Glutamatergic neuron (in vitro differentiated cells): ENCODE data around the gene HS2ST1. TPM values are rescaled to one million over a fixed set of nuclear protein-coding genes. Genes with fewer than 3 reads are reported as not detected.
A peak's percentile ranks its signal among the peaks of the same experiment; 100 is the strongest.

Source experiments
- DNase-seq: peaks from one replicate; pipeline ENCODE4 v3.0.0; 2022
- H3K27ac Mint-ChIP-seq: one replicate; pipeline ENCODE4 v1.8.0; 2020; ENCODE audit warnings: mild to moderate bottlenecking, mixed read lengths, inconsistent platforms; ENCODE audit not compliant: unreplicated experiment
- H3K27me3 Mint-ChIP-seq: one replicate; pipeline ENCODE4 v1.8.0; 2020; ENCODE audit warnings: mild to moderate bottlenecking, moderate library complexity, mixed read lengths, inconsistent platforms; ENCODE audit not compliant: unreplicated experiment
- H3K36me3 Mint-ChIP-seq: one replicate; pipeline ENCODE4 v1.8.0; 2020; ENCODE audit warnings: mild to moderate bottlenecking, mixed read lengths, inconsistent platforms; ENCODE audit not compliant: unreplicated experiment
- H3K4me1 Mint-ChIP-seq: one replicate; pipeline ENCODE4 v1.8.0; 2020; ENCODE audit warnings: mild to moderate bottlenecking, low read depth, mixed read lengths, inconsistent platforms; ENCODE audit not compliant: unreplicated experiment
- H3K4me3 Mint-ChIP-seq: one replicate; pipeline ENCODE4 v1.8.0; 2020; ENCODE audit warnings: mild to moderate bottlenecking, mixed read lengths, inconsistent platforms; ENCODE audit not compliant: unreplicated experiment
- H3K9me3 Mint-ChIP-seq: one replicate; pipeline ENCODE4 v1.8.0; 2020; ENCODE audit warnings: mild to moderate bottlenecking, moderate library complexity, mixed read lengths, inconsistent platforms; ENCODE audit not compliant: unreplicated experiment
- total RNA-seq: library from RNA; stranded (reverse); fragmentation: NEBNext Ultra II Directional; extraction: Animal tissue kit (Norgen Biotek cat#: 25700); gene quantifications from one replicate; pipeline ENCODE4 v1.2.1, GENCODE V29; 2021; ENCODE audit not compliant: unreplicated experiment
- TF ChIP-seq, protein P1 (sequence below): fragments of 200-600 bp; sonication (generic); IDR thresholded peaks from one replicate; pipeline ENCODE4 v1.5.0; 2021; ENCODE audit not compliant: partially characterized antibody, unreplicated experiment

Gene HS2ST1
- total RNA-seq, 1 donor from 2014 or later = 12.9 TPM

GRCh38 chr1:87074001-87074795 lies 159.8 kb downstream of the HS2ST1 start:
- H3K27me3 Mint-ChIP-seq = no peaks in the 10 kb centered on the region
- no peak overlapping the region for H3K27ac Mint-ChIP-seq
- H3K4me1 Mint-ChIP-seq = no peaks in the 10 kb centered on the region
- no peaks in the 10 kb centered on the region for H3K36me3 Mint-ChIP-seq
- no peak for DNase-seq
- H3K4me3 Mint-ChIP-seq = no peak overlapping the region
- TF ChIP-seq, protein P1, sequence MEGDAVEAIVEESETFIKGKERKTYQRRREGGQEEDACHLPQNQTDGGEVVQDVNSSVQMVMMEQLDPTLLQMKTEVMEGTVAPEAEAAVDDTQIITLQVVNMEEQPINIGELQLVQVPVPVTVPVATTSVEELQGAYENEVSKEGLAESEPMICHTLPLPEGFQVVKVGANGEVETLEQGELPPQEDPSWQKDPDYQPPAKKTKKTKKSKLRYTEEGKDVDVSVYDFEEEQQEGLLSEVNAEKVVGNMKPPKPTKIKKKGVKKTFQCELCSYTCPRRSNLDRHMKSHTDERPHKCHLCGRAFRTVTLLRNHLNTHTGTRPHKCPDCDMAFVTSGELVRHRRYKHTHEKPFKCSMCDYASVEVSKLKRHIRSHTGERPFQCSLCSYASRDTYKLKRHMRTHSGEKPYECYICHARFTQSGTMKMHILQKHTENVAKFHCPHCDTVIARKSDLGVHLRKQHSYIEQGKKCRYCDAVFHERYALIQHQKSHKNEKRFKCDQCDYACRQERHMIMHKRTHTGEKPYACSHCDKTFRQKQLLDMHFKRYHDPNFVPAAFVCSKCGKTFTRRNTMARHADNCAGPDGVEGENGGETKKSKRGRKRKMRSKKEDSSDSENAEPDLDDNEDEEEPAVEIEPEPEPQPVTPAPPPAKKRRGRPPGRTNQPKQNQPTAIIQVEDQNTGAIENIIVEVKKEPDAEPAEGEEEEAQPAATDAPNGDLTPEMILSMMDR = no peak
- H3K9me3 Mint-ChIP-seq = no peaks in the 10 kb centered on the region

- Mint-ChIP-seq H3K27ac (no peak overlapping the region), H3K4me1 (no peaks in the 10 kb centered on the region), H3K4me3 (no peak overlapping the region), H3K36me3 (no peaks in the 10 kb centered on the region), H3K9me3 (no peaks in the 10 kb centered on the region), H3K27me3 (no peaks in the 10 kb centered on the region)
- TF ChIP-seq, protein P1 = no peak
- no peak for DNase-seq
Observed at GRCh38 chr1:87077959-87078639, 163.7 kb downstream of the HS2ST1 start.

GRCh38 chr1:87084244-87084836 lies 169.9 kb downstream of the HS2ST1 start:
- TF ChIP-seq, protein P1 = peak; percentile 78
- DNase-seq = no peak
- H3K4me1 Mint-ChIP-seq = no peaks in the 10 kb centered on the region
- H3K27ac Mint-ChIP-seq = no peak overlapping the region
- H3K4me3 Mint-ChIP-seq = no peak overlapping the region
- H3K27me3 Mint-ChIP-seq = no peaks in the 10 kb centered on the region
- no peaks in the 10 kb centered on the region for H3K36me3 Mint-ChIP-seq
- H3K9me3 Mint-ChIP-seq = no peaks in the 10 kb centered on the region

GRCh38 chr1:87086120-87086519 lies 171.7 kb downstream of the HS2ST1 start:
- DNase-seq = no peak
- Mint-ChIP-seq H3K4me1 (peaks cover 3% of the 10 kb centered on the region), H3K27ac (no peak overlapping the region), H3K4me3 (no peak overlapping the region), H3K9me3 (no peaks in the 10 kb centered on the region), H3K27me3 (no peaks in the 10 kb centered on the region), H3K36me3 (no peaks in the 10 kb centered on the region)
- TF ChIP-seq, protein P1 = no peak
